HG03159 (cell line): ENCODE measurements around the gene NCKIPSD.

Source experiments
- ATAC-seq: cut with Tn5 transposase; IDR thresholded peaks from one replicate; pipeline ENCODE4 v1.9.1; 2021; ENCODE audit warnings: mild to moderate bottlenecking, moderate library complexity; ENCODE audit not compliant: unreplicated experiment

Gene NCKIPSD

GRCh38 chr3:48628277-48629017 is 57.3 kb downstream of the NCKIPSD start:
- no peak for ATAC-seq

GRCh38 chr3:48625600-48625999 is 60.1 kb downstream of the NCKIPSD start:
- ATAC-seq: no peak

GRCh38 chr3:48624767-48625166 is 60.9 kb downstream of the NCKIPSD start:
- ATAC-seq: no peak

- no peak for ATAC-seq
Measured at GRCh38 chr3:48623851-48624547, 61.7 kb downstream of the NCKIPSD start.
